Measurements from ENCODE around the gene NUAK1.

DNA sequence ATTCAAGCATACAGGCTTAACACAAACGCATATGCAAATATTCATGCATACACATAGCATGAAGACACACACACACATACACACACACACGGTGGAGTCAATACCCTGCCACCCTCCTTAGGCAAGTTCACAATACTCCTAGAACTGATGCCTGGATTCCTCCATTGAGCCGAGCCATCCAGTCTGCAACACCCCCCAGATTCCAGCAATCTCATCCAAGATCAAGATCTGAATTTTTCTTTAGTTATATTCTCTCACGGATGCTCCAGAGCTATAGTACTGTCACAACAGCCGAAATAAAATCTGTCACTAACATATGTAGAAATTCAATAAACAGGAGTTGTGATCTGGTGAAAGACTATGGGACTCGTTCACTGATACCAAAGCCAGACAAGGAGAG lies 110.8 kb downstream of the NUAK1 start:
- TF ChIP-seq, protein P1, sequence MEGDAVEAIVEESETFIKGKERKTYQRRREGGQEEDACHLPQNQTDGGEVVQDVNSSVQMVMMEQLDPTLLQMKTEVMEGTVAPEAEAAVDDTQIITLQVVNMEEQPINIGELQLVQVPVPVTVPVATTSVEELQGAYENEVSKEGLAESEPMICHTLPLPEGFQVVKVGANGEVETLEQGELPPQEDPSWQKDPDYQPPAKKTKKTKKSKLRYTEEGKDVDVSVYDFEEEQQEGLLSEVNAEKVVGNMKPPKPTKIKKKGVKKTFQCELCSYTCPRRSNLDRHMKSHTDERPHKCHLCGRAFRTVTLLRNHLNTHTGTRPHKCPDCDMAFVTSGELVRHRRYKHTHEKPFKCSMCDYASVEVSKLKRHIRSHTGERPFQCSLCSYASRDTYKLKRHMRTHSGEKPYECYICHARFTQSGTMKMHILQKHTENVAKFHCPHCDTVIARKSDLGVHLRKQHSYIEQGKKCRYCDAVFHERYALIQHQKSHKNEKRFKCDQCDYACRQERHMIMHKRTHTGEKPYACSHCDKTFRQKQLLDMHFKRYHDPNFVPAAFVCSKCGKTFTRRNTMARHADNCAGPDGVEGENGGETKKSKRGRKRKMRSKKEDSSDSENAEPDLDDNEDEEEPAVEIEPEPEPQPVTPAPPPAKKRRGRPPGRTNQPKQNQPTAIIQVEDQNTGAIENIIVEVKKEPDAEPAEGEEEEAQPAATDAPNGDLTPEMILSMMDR (IDR thresholded peaks at IDR 0.05; ENCODE audit: low read depth, low read length, poor library complexity, severe bottlenecking): no peak
- no peak for TF ChIP-seq EZH2phosphoT487 (IDR thresholded peaks at IDR 0.05; ENCODE audit: borderline replicate concordance, low read length)

Data from DOHH2 (cell line).